Activated CD8-positive, alpha-beta memory T cell treated with anti-CD3 and anti-CD28 coated beads, Interleukin-2, amount 50 U/mL, for 24 hours (primary cell): Measurements from ENCODE around the gene EPX.
"Not testable (repeated sequence)": the region's sequence is repeated elsewhere in the genome, so short reads cannot be mapped to it uniquely, and the experiment has no call there.

Experiments used
- DNase-seq: peaks from one replicate; pipeline ENCODE4 v3.0.0-alpha.2; 2020; ENCODE audit errors: extremely low read depth

Gene EPX

GRCh38 chr17:58192612-58193011 lies at the start of gene EPX:
EPX (plus strand) TSS chr17:58192726; CDS start chr17:58192847, 121 bp downstream.
- DNase-seq = no peak

DNA sequence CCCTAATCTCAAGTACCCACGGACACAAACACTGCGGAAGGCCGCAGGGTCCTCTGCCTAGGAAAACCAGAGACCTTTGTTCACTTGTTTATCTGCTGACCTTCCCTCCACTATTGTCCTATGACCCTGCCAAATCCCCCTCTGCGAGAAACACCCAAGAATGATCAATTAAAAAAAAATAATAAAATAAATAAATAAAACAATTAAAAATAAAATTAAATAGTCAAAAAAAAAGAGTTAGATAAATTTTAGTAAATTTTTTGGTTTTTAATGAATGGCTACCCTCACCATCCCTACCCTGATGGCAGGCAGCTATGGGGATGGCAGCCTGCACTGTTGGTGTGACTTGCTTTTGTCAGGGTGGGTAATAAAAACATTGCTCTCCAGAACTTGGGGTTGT lies 49.2 kb upstream of the EPX start:
- not testable (repeated sequence) for DNase-seq

DNA sequence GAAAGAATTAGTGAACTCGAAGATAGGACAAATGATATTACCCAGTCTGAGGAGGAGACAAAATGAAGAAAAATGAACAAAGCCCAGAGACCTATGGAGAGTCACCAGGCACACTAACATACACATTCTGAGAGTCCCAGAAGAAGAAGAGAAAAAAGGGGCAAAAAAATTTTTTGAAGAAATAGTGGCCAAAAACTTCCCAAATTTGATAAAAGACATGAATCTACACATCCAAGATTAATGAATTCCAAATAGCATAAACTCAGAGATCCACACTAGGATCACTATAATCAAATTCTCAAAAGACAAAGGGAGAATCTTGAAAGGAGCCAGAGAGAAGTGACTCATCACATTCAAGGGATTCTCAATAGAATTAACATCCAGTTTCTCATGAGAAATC lies 47.7 kb upstream of the EPX start:
- no peak for DNase-seq

DNA sequence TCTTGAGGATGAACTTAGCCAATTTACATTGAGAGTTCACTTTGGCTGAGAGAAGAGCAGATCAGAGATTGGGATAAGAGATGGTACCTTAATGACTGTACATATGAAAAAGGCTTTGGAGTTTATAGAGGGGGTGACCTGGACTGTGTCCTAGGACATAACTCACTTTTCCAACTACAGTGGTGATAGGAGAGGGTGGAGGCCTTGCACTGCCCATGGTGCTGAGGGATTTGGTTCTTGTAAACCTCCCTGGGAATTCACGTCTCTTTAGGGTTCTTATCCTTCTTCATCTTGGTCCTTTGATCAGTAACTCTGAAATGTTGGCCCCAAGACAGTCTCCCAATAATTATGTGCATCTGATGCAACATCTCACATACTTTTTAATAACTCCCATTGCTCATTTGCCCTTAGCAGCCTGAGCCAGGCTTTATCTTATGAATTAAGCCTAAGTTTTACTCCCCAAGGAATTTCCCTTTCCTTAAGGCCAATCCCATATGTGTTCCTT lies 44.5 kb upstream of the EPX start, which contains the start of gene OR4D1:
TSS of gene OR4D1 (plus strand) at position 455 of the 505 bp plus-strand sequence. CDS start 6,770 bp downstream, outside the sequence.
- no peak for DNase-seq

GRCh38 chr17:58148609-58149008 lies 43.9 kb upstream of the EPX start:
- no peak for DNase-seq

GRCh38 chr17:58150394-58150793 lies 42.1 kb upstream of the EPX start:
- DNase-seq = no peak

- DNase-seq = no peak
Measured at GRCh38 chr17:58153046-58153445, 39.5 kb upstream of the EPX start.

DNA sequence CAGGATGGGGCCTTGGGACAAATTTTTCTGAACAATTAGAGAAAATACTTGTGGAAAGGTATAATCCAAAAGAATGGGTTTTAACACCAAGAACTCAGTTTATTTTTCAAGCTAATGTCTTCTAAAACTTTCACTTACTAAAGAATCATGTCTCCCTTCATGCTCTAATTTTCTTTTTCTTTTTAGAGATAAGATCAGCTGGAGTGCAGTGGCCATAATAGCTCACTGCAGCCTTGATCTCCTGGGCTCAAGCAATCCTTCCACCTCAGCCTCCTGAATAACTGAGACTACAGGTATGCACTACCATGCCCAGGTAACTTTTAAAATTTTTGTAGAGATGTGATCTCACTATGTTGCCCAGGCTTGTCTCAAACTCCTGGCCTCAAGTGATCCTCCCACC lies 38.9 kb upstream of the EPX start:
- DNase-seq = no peak

DNA sequence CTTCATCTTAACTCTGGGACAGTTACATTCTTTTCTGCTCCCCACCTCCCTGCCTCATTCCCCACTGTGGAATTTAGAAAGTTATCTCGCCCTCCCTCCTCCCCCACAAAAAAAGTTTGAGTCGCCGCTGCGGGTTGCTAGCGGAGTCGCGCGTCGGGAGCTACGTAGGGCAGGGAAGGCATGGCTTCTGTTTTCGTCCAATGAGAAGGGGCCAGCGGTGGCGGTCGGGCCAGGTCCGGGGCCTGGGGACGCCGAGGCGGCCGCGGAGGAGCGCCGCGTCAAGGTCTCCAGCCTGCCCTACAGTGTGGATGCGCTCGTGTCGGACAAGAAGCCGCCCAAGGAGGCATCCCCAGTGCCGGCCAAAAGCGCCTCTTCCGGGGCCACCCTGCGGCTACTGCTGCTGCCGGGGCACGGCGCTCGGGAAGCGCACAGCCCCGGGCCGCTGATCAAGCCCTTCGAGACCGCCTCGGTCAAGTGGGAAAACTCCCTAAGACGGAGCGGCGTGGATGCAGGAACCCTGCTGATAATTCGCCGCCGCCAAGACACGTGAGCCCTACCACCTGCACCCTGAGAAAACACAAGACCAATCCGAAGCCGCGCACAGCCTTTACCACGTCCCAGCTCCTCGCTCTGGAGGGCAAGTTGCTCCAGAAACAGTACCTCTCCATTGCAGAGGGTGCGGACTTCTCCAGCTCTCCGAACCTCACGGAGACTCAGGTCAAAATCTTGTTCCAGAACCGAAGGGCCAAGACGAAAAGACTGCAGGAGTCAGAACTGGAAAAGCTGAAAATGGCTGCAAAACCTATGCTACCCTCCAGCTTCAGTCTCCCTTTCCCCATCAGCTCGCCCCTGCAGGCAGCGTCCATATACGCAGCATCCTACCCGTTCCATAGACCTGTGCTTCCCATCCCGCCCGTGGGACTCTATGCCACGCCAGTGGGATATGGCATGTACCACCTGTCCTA lies 35.4 kb upstream of the EPX start:
- DNase-seq = no peak

DNA sequence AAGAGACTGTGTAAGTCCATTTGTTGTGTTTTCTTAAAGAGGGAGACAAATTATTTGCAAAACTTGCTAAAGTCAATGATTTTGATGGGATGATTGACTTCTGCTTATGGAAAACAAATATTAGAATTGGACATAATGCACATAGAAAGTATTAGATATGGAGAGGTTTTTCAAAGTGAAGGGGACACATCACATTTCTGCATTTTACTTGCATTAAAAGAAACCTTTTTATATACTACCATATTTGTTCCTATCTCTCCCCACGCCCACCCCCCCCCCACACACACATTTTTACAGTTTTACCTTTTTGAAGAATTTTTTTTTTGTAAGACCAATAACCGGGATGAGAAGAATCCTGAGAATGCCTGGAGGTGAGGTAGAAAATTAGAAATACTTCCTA lies 34.3 kb upstream of the EPX start:
- no peak for DNase-seq

DNA sequence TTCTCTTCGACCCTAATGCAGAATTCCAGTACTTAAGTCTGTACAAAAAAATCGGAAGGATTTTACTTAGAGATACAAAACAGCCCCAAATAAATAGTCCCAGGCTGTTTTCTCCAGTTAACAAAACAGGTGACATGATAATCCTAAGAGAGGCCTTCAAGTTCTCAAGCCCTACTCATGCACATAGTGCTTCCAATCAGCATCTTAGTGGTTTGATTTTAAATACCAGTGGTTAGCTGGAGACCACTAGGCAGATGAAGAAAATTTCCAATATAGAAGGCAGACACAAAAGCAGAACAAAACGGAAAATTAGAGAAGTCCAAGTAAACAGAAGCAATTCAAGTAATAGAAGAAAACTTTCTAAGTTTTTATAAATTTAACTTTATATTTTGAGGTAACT lies 31.0 kb upstream of the EPX start:
- DNase-seq = no peak

DNA sequence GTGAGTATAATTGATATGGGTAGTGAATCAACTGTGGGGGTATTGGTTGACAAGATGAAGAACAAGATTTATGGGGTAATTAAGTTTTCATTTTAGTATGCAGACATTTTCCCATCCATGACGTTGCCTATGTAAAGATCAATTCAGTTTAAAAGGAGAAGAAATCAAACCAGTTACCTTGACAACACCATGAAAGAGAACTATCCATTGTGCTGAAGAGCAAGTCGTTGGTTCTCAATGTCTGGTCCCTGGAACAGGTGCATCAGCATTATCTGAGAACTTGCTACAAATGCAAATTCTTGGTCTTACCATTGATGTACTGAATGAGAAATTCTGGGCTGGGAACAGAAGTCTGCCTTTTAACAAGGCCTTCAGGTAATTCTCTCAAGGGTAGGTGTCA lies 26.5 kb upstream of the EPX start:
- DNase-seq = no peak

- DNase-seq = no peak
Measured at GRCh38 chr17:58166682-58167081, 25.8 kb upstream of the EPX start, which contains the start of gene OR4D2. OR4D2 (plus strand) TSS chr17:58166982; CDS start chr17:58169656, 2,674 bp downstream.

- DNase-seq = no peak
Measured at GRCh38 chr17:58170622-58171021, 21.9 kb upstream of the EPX start.

DNA sequence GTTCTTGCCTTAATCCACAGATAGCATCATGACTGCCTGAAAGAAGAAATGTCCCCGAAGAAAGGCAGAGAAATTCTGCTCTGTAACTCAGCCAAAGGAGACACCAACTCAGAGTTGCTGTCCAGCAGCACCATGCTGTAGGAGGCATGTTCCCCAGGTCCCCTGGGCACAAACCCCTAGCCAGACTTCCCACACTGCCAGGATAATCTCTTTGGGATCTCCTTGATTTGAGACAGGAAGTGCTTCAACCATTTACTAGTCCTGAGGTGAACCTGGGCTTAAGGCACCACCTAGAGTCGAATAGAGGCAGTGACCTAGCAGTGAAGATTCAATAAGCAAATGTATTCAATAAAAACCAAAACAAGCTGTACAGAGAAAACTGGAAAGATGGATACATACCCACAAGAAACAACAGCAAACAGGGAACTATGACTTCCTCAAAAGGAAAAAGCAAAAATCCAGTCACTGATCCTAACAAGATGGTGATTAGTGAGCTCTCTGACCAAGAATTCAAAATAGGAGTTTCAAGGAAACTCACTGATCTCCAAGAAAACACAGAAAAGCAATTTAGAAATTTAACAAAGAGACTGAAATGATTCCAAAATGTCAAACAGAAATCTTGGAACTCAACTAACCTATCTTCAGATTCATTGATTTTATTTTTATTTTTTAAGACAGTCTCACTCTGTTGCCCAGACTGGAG lies 20.0 kb upstream of the EPX start:
- no peak for DNase-seq

- no peak for DNase-seq
Measured at GRCh38 chr17:58174871-58175270, 17.7 kb upstream of the EPX start.

DNA sequence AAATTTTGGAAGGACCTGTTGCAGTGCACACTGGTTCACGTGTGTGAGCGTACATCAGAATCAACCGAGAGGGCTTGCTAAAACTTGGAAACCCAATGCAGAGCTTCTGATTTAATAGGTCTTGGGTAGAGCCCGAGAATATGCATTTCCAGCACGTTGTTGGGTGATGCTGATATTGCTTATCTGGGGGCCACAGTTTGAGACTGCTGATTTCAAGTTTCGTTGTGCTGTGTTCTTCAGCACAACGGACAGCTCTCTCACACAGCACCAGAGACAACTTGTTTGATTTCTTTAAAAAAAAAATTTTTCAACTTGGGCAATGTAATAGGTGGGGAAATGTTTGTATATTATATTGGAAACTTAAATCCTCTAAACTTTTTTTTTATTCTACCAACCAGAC lies 16.3 kb upstream of the EPX start:
- DNase-seq = no peak

DNA sequence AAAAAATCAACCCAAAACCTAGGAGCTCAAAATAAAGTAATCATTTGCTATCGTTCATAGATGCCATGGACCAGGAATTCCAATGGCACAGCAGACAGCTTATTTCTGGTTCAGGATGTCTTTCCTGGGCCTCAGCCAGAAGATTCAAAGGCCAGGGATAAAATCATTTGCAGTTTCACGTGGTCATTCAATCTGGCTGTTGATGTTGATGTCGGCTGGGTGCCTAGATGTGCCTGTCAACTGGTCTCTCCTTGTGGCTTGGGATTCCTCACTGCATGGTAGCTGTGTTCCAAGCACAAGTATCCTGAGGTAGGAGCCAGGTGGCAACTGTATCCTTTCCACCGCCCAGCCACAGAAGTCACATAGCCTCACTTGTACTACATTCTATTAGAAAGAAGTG lies 10.7 kb upstream of the EPX start:
- DNase-seq = no peak

GRCh38 chr17:58183514-58183913 lies 9.0 kb upstream of the EPX start:
- DNase-seq = no peak

GRCh38 chr17:58184308-58184985 lies 8.1 kb upstream of the EPX start:
- no peak for DNase-seq

DNA sequence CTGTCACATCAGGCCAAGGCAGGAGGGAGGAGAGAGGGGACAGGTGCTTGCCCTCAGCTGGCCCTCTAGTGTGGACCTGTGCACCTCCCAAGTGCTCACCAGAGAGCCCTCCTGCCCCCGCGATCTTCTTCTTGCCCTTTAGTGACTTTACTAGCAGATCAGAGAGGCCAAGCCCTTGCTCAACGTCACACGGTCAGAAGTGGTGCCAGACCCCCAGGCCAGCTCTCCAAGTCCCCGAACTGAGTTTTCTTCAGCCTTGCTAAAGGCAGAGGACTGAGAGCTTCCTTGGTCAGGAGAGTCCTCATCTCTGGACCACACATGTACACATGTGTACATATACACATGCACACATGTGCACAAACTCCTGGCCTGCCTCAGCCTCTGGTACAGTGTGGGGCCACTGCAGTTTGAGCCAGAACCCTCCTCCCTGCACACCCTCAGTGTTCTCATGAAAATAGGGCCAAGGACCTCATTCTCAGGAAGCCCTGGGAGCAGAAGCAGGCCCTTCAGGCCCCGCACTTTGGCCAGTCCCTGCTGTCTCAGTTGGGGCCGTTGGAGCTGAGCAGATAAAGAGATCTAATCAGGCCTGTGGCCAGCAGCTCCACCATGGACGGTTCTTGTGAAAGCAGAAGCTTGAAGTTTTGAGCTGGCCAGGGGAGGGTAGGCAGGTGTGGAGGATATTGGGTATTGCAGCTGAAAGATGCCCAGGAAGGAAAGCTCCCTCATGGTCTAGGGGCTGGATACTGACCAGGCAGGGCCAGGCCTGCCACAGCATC lies 7.4 kb upstream of the EPX start:
- no peak for DNase-seq
